ENCODE results near the gene AMDHD1.
A peak's percentile ranks its signal among the peaks of the same experiment; 100 is the strongest.

The AMDHD1 gene

GRCh38 chr12:95909871-95910270 is 33.3 kb upstream of the AMDHD1 start:
- H3K23ac ChIP-seq (ENCODE audit: low read length), result no peak overlapping the region
- WGBS (ENCODE audit: extremely low coverage, insufficient coverage, insufficient read length), result no CpG with 5 or more reads among the region's 3 CpGs

GRCh38 chr12:95918194-95918993 is 24.7 kb upstream of the AMDHD1 start:
- no peaks in the 10 kb centered on the region for H3K9me3 ChIP-seq (ENCODE audit: insufficient read depth, low read depth, low read length)
- no peak overlapping the region for H3K9ac ChIP-seq (ENCODE audit: low read length)
- no CpG with 5 or more reads among the region's 7 CpGs for WGBS (ENCODE audit: extremely low coverage, insufficient coverage, insufficient read length)
- H2BK12ac ChIP-seq (ENCODE audit: low read length), result no peak overlapping the region
- H3K27me3 ChIP-seq (ENCODE audit: insufficient read depth, low read length), result no peaks in the 10 kb centered on the region
- no peak overlapping the region for H2AK5ac ChIP-seq (ENCODE audit: low read length)
- DNase-seq, result peak; percentile 9 to 79
- H3K79me1 ChIP-seq (ENCODE audit: low read length), result no peaks in the 10 kb centered on the region
- H3K36me3 ChIP-seq (ENCODE audit: control insufficient read depth in 1 of 2, insufficient read depth in 2 of 2, low read length in 2 of 2), result no peaks in the 10 kb centered on the region
- no peak overlapping the region for H3K4me2 ChIP-seq (ENCODE audit: low read length)
- no peak overlapping the region for H3K4ac ChIP-seq (ENCODE audit: low read depth, low read length)
- H3K4me3 ChIP-seq (ENCODE audit: low read depth, low read length), result no peak overlapping the region
- H4K91ac ChIP-seq (ENCODE audit: low read depth, low read length), result no peak overlapping the region
- no peak overlapping the region for H3K14ac ChIP-seq (ENCODE audit: low read length)
- H2BK5ac ChIP-seq (ENCODE audit: low read depth, low read length, poor library complexity), result no peak overlapping the region
- no peak overlapping the region for H3K27ac ChIP-seq (ENCODE audit: low read depth, low read length)
- no peak overlapping the region for H4K8ac ChIP-seq (ENCODE audit: low read depth, low read length)
- no peak overlapping the region for H3K18ac ChIP-seq (ENCODE audit: low read length)
- H3K4me1 ChIP-seq (ENCODE audit: control insufficient read depth in 1 of 2, insufficient read depth in 2 of 2, low read length in 2 of 2), result no peaks in the 10 kb centered on the region
- H2AFZ ChIP-seq (ENCODE audit: insufficient read depth, low read length, poor library complexity), result no peak overlapping the region
- H3K79me2 ChIP-seq (ENCODE audit: control insufficient read depth, insufficient read depth, low read length, poor library complexity), result no peaks in the 10 kb centered on the region
- no peak overlapping the region for H2BK120ac ChIP-seq (ENCODE audit: insufficient read depth, low read length, poor library complexity)
- no peak overlapping the region for H4K12ac ChIP-seq (ENCODE audit: low read depth, low read length)
- H3K23ac ChIP-seq (ENCODE audit: low read length), result no peak overlapping the region

More at GRCh38 chr12:95909871-95910270, 33.3 kb upstream of the AMDHD1 start:
- no peak overlapping the region for H3K4me2 ChIP-seq (ENCODE audit: low read length)
- no peak overlapping the region for H3K4ac ChIP-seq (ENCODE audit: low read depth, low read length)
- H3K79me1 ChIP-seq (ENCODE audit: low read length), result no peaks in the 10 kb centered on the region
- H4K91ac ChIP-seq (ENCODE audit: low read depth, low read length), result no peak overlapping the region
- no peaks in the 10 kb centered on the region for H3K4me1 ChIP-seq (ENCODE audit: control insufficient read depth in 1 of 2, insufficient read depth in 2 of 2, low read length in 2 of 2)
- no peak overlapping the region for H2BK12ac ChIP-seq (ENCODE audit: low read length)
- H3K18ac ChIP-seq (ENCODE audit: low read length), result no peak overlapping the region
- H3K79me2 ChIP-seq (ENCODE audit: control insufficient read depth, insufficient read depth, low read length, poor library complexity), result no peaks in the 10 kb centered on the region
- no peaks in the 10 kb centered on the region for H3K27me3 ChIP-seq (ENCODE audit: insufficient read depth, low read length)
- no peak for DNase-seq
- H3K36me3 ChIP-seq (ENCODE audit: control insufficient read depth in 1 of 2, insufficient read depth in 2 of 2, low read length in 2 of 2), result no peaks in the 10 kb centered on the region
- H3K14ac ChIP-seq (ENCODE audit: low read length), result no peak overlapping the region
- H2BK5ac ChIP-seq (ENCODE audit: low read depth, low read length, poor library complexity), result no peak overlapping the region
- no peak overlapping the region for H2BK120ac ChIP-seq (ENCODE audit: insufficient read depth, low read length, poor library complexity)
- H2AK5ac ChIP-seq (ENCODE audit: low read length), result no peak overlapping the region
- H3K9ac ChIP-seq (ENCODE audit: low read length), result no peak overlapping the region
- no peaks in the 10 kb centered on the region for H3K9me3 ChIP-seq (ENCODE audit: insufficient read depth, low read depth, low read length)
- no peak overlapping the region for H2AFZ ChIP-seq (ENCODE audit: insufficient read depth, low read length, poor library complexity)
- H3K27ac ChIP-seq (ENCODE audit: low read depth, low read length), result no peak overlapping the region
- H4K12ac ChIP-seq (ENCODE audit: low read depth, low read length), result no peak overlapping the region
- no peak overlapping the region for H4K8ac ChIP-seq (ENCODE audit: low read depth, low read length)
- H3K4me3 ChIP-seq (ENCODE audit: low read depth, low read length), result no peak overlapping the region

- H2BK12ac ChIP-seq (ENCODE audit: low read length), result no peak overlapping the region
- H3K27ac ChIP-seq (ENCODE audit: low read depth, low read length), result no peak overlapping the region
- H3K14ac ChIP-seq (ENCODE audit: low read length), result no peak overlapping the region
- H3K18ac ChIP-seq (ENCODE audit: low read length), result no peak overlapping the region
- H2AFZ ChIP-seq (ENCODE audit: insufficient read depth, low read length, poor library complexity), result no peak overlapping the region
- no peaks in the 10 kb centered on the region for H3K79me1 ChIP-seq (ENCODE audit: low read length)
- no peaks in the 10 kb centered on the region for H3K4me1 ChIP-seq (ENCODE audit: control insufficient read depth in 1 of 2, insufficient read depth in 2 of 2, low read length in 2 of 2)
- H3K4me3 ChIP-seq (ENCODE audit: low read depth, low read length), result no peak overlapping the region
- H2BK5ac ChIP-seq (ENCODE audit: low read depth, low read length, poor library complexity), result no peak overlapping the region
- no peak for DNase-seq
- H3K9ac ChIP-seq (ENCODE audit: low read length), result no peak overlapping the region
- no peaks in the 10 kb centered on the region for H3K9me3 ChIP-seq (ENCODE audit: insufficient read depth, low read depth, low read length)
- WGBS (ENCODE audit: extremely low coverage, insufficient coverage, insufficient read length), result 98% methylated on average over 2 of the region's 6 CpGs
- H3K79me2 ChIP-seq (ENCODE audit: control insufficient read depth, insufficient read depth, low read length, poor library complexity), result no peaks in the 10 kb centered on the region
- H4K12ac ChIP-seq (ENCODE audit: low read depth, low read length), result no peak overlapping the region
- no peaks in the 10 kb centered on the region for H3K27me3 ChIP-seq (ENCODE audit: insufficient read depth, low read length)
- no peak overlapping the region for H3K23ac ChIP-seq (ENCODE audit: low read length)
- H4K8ac ChIP-seq (ENCODE audit: low read depth, low read length), result no peak overlapping the region
- no peaks in the 10 kb centered on the region for H3K36me3 ChIP-seq (ENCODE audit: control insufficient read depth in 1 of 2, insufficient read depth in 2 of 2, low read length in 2 of 2)
- no peak overlapping the region for H3K4me2 ChIP-seq (ENCODE audit: low read length)
- H2BK120ac ChIP-seq (ENCODE audit: insufficient read depth, low read length, poor library complexity), result no peak overlapping the region
- H2AK5ac ChIP-seq (ENCODE audit: low read length), result no peak overlapping the region
- H4K91ac ChIP-seq (ENCODE audit: low read depth, low read length), result no peak overlapping the region
- no peak overlapping the region for H3K4ac ChIP-seq (ENCODE audit: low read depth, low read length)
Measured at GRCh38 chr12:95919110-95919509, 24.0 kb upstream of the AMDHD1 start.

- no peak overlapping the region for H4K91ac ChIP-seq (ENCODE audit: low read depth, low read length)
- H3K4me3 ChIP-seq (ENCODE audit: low read depth, low read length), result no peak overlapping the region
- no peak overlapping the region for H3K27ac ChIP-seq (ENCODE audit: low read depth, low read length)
- WGBS (ENCODE audit: extremely low coverage, insufficient coverage, insufficient read length), result no CpG with 5 or more reads among the region's 3 CpGs
- H4K8ac ChIP-seq (ENCODE audit: low read depth, low read length), result no peak overlapping the region
- no peak overlapping the region for H4K12ac ChIP-seq (ENCODE audit: low read depth, low read length)
- no peak overlapping the region for H3K18ac ChIP-seq (ENCODE audit: low read length)
- no peak overlapping the region for H3K23ac ChIP-seq (ENCODE audit: low read length)
- no peaks in the 10 kb centered on the region for H3K79me2 ChIP-seq (ENCODE audit: control insufficient read depth, insufficient read depth, low read length, poor library complexity)
- no peak overlapping the region for H2BK120ac ChIP-seq (ENCODE audit: insufficient read depth, low read length, poor library complexity)
- no peaks in the 10 kb centered on the region for H3K79me1 ChIP-seq (ENCODE audit: low read length)
- no peak overlapping the region for H2AK5ac ChIP-seq (ENCODE audit: low read length)
- H3K9ac ChIP-seq (ENCODE audit: low read length), result no peak overlapping the region
- no peaks in the 10 kb centered on the region for H3K27me3 ChIP-seq (ENCODE audit: insufficient read depth, low read length)
- no peak overlapping the region for H3K4ac ChIP-seq (ENCODE audit: low read depth, low read length)
- no peak overlapping the region for H2BK12ac ChIP-seq (ENCODE audit: low read length)
- no peak overlapping the region for H2AFZ ChIP-seq (ENCODE audit: insufficient read depth, low read length, poor library complexity)
- no peak overlapping the region for H2BK5ac ChIP-seq (ENCODE audit: low read depth, low read length, poor library complexity)
- H3K9me3 ChIP-seq (ENCODE audit: insufficient read depth, low read depth, low read length), result no peaks in the 10 kb centered on the region
- H3K14ac ChIP-seq (ENCODE audit: low read length), result no peak overlapping the region
- H3K36me3 ChIP-seq (ENCODE audit: control insufficient read depth in 1 of 2, insufficient read depth in 2 of 2, low read length in 2 of 2), result no peaks in the 10 kb centered on the region
- H3K4me1 ChIP-seq (ENCODE audit: control insufficient read depth in 1 of 2, insufficient read depth in 2 of 2, low read length in 2 of 2), result no peaks in the 10 kb centered on the region
- no peak for DNase-seq
- no peak overlapping the region for H3K4me2 ChIP-seq (ENCODE audit: low read length)
Measured at GRCh38 chr12:95922231-95922630, 20.9 kb upstream of the AMDHD1 start.
